ENCODE results near the gene RBM4. TPM values are rescaled to one million over a fixed set of nuclear protein-coding genes. Genes with fewer than 3 reads are reported as not detected.

Gene RBM4
- total and polyA plus RNA-seq, 2 of the 13 experiments (the other 11 are each of a cell fraction or from before 2014, with no cell fraction given): 126 to 136 TPM

DNA sequence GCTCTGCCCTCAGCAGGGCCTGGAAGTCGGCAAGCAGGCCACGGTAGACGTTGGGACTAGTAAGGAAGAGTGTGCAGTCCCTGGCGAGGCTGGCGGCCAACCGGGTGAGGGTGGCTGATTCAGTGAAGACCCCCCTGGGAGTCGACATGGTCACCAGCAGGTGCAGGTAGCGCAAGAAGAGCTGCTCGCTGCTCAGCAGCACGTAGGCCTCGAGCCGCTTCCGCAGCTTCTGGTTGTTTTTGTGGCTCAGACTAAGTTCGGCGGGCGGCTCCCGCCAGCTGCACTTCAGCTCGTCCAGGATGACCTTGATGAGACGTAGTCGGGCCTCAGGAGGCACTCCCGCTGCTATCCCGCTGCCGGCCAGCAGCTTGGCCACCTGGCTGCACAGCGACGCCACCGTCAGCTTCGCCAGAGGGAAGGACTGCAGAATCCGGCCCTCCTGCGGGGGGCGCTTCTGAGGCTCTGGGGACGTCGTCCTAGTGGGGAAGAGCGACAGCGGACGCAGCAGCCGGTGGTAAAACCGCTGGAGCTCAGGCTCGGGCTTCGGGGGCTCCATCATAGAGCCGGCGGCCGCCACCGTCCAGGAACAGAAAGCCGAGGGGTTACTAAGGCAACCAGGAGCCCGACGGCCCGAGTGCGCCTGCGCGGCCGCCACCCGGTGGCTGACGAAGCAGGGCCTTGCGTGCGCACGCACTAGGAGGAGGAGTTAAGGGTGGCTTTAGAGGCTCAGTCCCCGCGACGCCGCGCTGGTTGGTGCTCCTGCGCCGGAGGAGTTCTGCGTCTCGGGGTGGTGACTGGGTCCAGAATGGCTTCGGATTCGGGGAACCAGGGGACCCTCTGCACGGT is 45.8 kb upstream of the RBM4 start, which contains the start of the genes CCDC87 and CCS (continued):
- peak; percentile 57 for TF ChIP-seq U2AF1 (optimal IDR thresholded peaks at IDR 0.05; ENCODE audit: low read depth, low read length)
- TF ChIP-seq XRCC5 (optimal IDR thresholded peaks at IDR 0.05; ENCODE audit: low read length): peak; percentile 84
- TF ChIP-seq MED13 (CRISPR knock-in tag; IDR thresholded peaks at IDR 0.05): peak; percentile 83; the same call in 1 of the 2 replicates
- TF ChIP-seq FOXO1 (CRISPR knock-in tag; IDR thresholded peaks at IDR 0.05): peak; percentile 53
- TF ChIP-seq CREM (IDR thresholded peaks at IDR 0.05): peak; percentile 54; the same call in 1 of the 2 replicates
- TF ChIP-seq CREM (CRISPR knock-in tag; IDR thresholded peaks at IDR 0.05): no peak
- peak; percentile 50; the same call in 1 of the 2 replicates for TF ChIP-seq SNAPC5 (CRISPR knock-in tag; IDR thresholded peaks at IDR 0.05; ENCODE audit: borderline replicate concordance)
- peak; percentile 61 for TF ChIP-seq ZNF431 (CRISPR knock-in tag; IDR thresholded peaks at IDR 0.05; ENCODE audit: borderline replicate concordance, low read depth)
- TF ChIP-seq, protein P1, sequence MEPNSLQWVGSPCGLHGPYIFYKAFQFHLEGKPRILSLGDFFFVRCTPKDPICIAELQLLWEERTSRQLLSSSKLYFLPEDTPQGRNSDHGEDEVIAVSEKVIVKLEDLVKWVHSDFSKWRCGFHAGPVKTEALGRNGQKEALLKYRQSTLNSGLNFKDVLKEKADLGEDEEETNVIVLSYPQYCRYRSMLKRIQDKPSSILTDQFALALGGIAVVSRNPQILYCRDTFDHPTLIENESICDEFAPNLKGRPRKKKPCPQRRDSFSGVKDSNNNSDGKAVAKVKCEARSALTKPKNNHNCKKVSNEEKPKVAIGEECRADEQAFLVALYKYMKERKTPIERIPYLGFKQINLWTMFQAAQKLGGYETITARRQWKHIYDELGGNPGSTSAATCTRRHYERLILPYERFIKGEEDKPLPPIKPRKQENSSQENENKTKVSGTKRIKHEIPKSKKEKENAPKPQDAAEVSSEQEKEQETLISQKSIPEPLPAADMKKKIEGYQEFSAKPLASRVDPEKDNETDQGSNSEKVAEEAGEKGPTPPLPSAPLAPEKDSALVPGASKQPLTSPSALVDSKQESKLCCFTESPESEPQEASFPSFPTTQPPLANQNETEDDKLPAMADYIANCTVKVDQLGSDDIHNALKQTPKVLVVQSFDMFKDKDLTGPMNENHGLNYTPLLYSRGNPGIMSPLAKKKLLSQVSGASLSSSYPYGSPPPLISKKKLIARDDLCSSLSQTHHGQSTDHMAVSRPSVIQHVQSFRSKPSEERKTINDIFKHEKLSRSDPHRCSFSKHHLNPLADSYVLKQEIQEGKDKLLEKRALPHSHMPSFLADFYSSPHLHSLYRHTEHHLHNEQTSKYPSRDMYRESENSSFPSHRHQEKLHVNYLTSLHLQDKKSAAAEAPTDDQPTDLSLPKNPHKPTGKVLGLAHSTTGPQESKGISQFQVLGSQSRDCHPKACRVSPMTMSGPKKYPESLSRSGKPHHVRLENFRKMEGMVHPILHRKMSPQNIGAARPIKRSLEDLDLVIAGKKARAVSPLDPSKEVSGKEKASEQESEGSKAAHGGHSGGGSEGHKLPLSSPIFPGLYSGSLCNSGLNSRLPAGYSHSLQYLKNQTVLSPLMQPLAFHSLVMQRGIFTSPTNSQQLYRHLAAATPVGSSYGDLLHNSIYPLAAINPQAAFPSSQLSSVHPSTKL (CRISPR knock-in tag; IDR thresholded peaks at IDR 0.05): peak; percentile 65; the same call in 1 of the 2 replicates
- no peak; the same call in 1 of the 2 replicates for TF ChIP-seq ONECUT2 (CRISPR knock-in tag; IDR thresholded peaks at IDR 0.05)
- TF ChIP-seq IKZF1 (IDR thresholded peaks at IDR 0.05): no peak
- TF ChIP-seq ZSCAN31 (CRISPR knock-in tag; IDR thresholded peaks at IDR 0.05; ENCODE audit: low read depth): peak; percentile 86
- TF ChIP-seq, protein P2, sequence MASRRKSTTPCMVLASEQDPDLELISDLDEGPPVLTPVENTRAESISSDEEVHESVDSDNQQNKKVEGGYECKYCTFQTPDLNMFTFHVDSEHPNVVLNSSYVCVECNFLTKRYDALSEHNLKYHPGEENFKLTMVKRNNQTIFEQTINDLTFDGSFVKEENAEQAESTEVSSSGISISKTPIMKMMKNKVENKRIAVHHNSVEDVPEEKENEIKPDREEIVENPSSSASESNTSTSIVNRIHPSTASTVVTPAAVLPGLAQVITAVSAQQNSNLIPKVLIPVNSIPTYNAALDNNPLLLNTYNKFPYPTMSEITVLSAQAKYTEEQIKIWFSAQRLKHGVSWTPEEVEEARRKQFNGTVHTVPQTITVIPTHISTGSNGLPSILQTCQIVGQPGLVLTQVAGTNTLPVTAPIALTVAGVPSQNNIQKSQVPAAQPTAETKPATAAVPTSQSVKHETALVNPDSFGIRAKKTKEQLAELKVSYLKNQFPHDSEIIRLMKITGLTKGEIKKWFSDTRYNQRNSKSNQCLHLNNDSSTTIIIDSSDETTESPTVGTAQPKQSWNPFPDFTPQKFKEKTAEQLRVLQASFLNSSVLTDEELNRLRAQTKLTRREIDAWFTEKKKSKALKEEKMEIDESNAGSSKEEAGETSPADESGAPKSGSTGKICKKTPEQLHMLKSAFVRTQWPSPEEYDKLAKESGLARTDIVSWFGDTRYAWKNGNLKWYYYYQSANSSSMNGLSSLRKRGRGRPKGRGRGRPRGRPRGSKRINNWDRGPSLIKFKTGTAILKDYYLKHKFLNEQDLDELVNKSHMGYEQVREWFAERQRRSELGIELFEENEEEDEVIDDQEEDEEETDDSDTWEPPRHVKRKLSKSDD (CRISPR knock-in tag; IDR thresholded peaks at IDR 0.05; ENCODE audit: low read depth): 0 out of 2 replicates have a peak, but pooled peaks have one; percentile 29
- TF ChIP-seq AFF4 (CRISPR knock-in tag; IDR thresholded peaks at IDR 0.05): no peak; the same call in 1 of the 2 replicates
- peak; percentile 32; the same call in 1 of the 2 replicates for TF ChIP-seq RARA (CRISPR knock-in tag; IDR thresholded peaks at IDR 0.05)
- peak; percentile 52; the same call in 1 of the 2 replicates for TF ChIP-seq ZFP36L2 (CRISPR knock-in tag; IDR thresholded peaks at IDR 0.05)
- TF ChIP-seq FOXK1 (CRISPR knock-in tag; IDR thresholded peaks at IDR 0.05; ENCODE audit: borderline replicate concordance, low read depth): peak; percentile 64; the same call in 1 of the 2 replicates
- peak; percentile 36 for TF ChIP-seq TAF15 (IDR thresholded peaks at IDR 0.05; ENCODE audit: low read depth, low read length, poor library complexity, severe bottlenecking)

Data from HepG2 (cell line).